PFSK-1 (cell line): ENCODE data around the gene RUNX1.

Experiments
- FOXP2 ChIP-seq: optimal IDR thresholded peaks from 2 replicates; pipeline ENCODE3; 2011; ENCODE audit warnings: borderline replicate concordance, control low read depth, inconsistent platforms; ENCODE audit not compliant: insufficient read depth; ENCODE audit errors: extremely low read length, extremely low read depth
- POLR2AphosphoS5 ChIP-seq: IDR thresholded peaks from 2 replicates; pipeline ENCODE4 v1.6.1; 2012; ENCODE audit warnings: low read depth, mild to moderate bottlenecking, control low read depth, low read length, moderate library complexity
- REST ChIP-seq, 2 experiments: IDR thresholded peaks; 2 replicates each; pipeline versions ENCODE4 v1.6.1 to v1.8.0; 2011 to 2012; ENCODE audit warnings: low read depth in 2 of 2, low read length in 2 of 2, control low read depth in 1 of 2, inconsistent platforms in 1 of 2, mild to moderate bottlenecking in 1 of 2, moderate library complexity in 1 of 2; ENCODE audit not compliant: insufficient read depth in 1 of 2
- SIN3A ChIP-seq: IDR thresholded peaks from 2 replicates; pipeline ENCODE4 v1.6.1; 2012; ENCODE audit warnings: mild to moderate bottlenecking, low read length, moderate library complexity, borderline replicate concordance; ENCODE audit not compliant: insufficient read depth
- TAF1 ChIP-seq: IDR thresholded peaks from 2 replicates; pipeline ENCODE4 v1.6.1; 2012; ENCODE audit warnings: low read length, control low read depth, borderline replicate concordance; ENCODE audit not compliant: insufficient read depth

RUNX1 gene

DNA sequence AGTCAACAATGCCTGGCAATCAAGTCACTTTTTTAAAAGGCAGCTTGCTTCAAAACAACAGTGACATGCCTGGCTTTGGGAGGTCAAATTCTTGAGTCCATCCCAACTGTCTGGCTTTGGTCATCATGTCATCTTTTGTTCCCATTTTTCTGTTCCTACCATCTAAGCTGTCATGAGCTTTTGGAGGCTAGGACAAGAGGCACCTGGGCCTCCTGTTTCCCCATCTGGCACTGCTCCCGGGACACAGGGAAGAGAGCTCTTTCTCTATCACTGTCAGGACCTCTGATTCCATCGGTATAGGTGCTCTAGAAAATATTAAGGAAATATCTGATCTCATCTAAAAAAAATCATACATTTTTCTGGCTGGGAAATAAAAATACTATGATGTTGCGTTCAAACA lies 224.0 kb downstream of the RUNX1 start:
- no peak for TF ChIP-seq TAF1
- TF ChIP-seq POLR2AphosphoS5 = no peak
- no peak for TF ChIP-seq SIN3A
- TF ChIP-seq REST (IDR thresholded peaks at IDR 0.05; ENCODE audit: insufficient read depth in 1 of 2, low read depth in 2 of 2, low read length in 2 of 2) = no peak
- TF ChIP-seq FOXP2 = no peak

- TF ChIP-seq FOXP2 (no peak), SIN3A (no peak), TAF1 (no peak), REST (IDR thresholded peaks at IDR 0.05; ENCODE audit: insufficient read depth in 1 of 2, low read depth in 2 of 2, low read length in 2 of 2) (no peak), POLR2AphosphoS5 (no peak)
Observed at GRCh38 chr21:34824314-34824713, 224.8 kb downstream of the RUNX1 start.

- TF ChIP-seq REST (IDR thresholded peaks at IDR 0.05; ENCODE audit: insufficient read depth in 1 of 2, low read depth in 2 of 2, low read length in 2 of 2) (no peak), POLR2AphosphoS5 (no peak), FOXP2 (no peak), SIN3A (no peak), TAF1 (no peak)
Observed at GRCh38 chr21:34822942-34823341, 226.2 kb downstream of the RUNX1 start.

GRCh38 chr21:34822168-34822567 lies 226.9 kb downstream of the RUNX1 start:
- TF ChIP-seq SIN3A = no peak
- TF ChIP-seq FOXP2 = no peak
- no peak for TF ChIP-seq TAF1
- TF ChIP-seq REST (IDR thresholded peaks at IDR 0.05; ENCODE audit: insufficient read depth in 1 of 2, low read depth in 2 of 2, low read length in 2 of 2) = no peak
- no peak for TF ChIP-seq POLR2AphosphoS5

DNA sequence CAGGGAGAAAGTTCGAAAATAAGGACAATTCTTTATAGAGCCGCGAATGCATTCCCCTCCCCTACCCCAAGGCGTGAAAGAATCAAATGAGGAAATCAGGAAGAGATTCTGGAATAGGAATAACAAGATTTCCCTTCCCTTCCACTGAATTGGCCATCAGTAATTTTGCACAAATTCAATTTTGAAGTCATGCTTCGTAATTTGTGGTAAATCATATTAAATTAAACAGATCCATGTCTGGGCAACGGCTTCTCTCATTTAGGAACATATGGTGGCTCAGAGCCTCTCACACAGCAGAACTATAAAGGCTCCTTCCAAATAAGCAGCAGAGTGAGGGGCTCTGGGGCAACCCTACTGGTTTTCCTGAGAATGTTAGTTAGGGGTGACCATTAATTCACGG lies 227.4 kb downstream of the RUNX1 start:
- TF ChIP-seq TAF1 = no peak
- TF ChIP-seq SIN3A = no peak
- TF ChIP-seq REST (IDR thresholded peaks at IDR 0.05; ENCODE audit: insufficient read depth in 1 of 2, low read depth in 2 of 2, low read length in 2 of 2) = no peak
- no peak for TF ChIP-seq FOXP2
- no peak for TF ChIP-seq POLR2AphosphoS5
